DOHH2 (cell line): ENCODE data around the gene GRM2.

Experiments
- H3F3A ChIP-seq: fragments of 200-600 bp; sonication (generic), shearing (Covaris generic); 2 replicates; pipeline ENCODE4 v1.6.0; 2016; ENCODE audit warnings: antibody characterized with exemption, mild to moderate bottlenecking; ENCODE audit not compliant: control insufficient read depth, insufficient read depth
- H3K27ac ChIP-seq: fragments of 200-600 bp; sonication (generic); 2 replicates; pipeline ENCODE4 v1.5.1; 2014; ENCODE audit warnings: low read depth, mild to moderate bottlenecking, low read length, moderate library complexity
- H3K27me3 ChIP-seq: fragments of 200-600 bp; sonication (generic); 2 replicates; pipeline ENCODE4 v1.6.1; 2014; ENCODE audit warnings: mild to moderate bottlenecking, low read length, mixed read lengths; ENCODE audit not compliant: control insufficient read depth
- H3K36me3 ChIP-seq: fragments of 200-600 bp; sonication (generic); 2 replicates; pipeline ENCODE4 v1.6.1; 2014; ENCODE audit warnings: mild to moderate bottlenecking, low read length, moderate library complexity, mixed read lengths; ENCODE audit not compliant: control insufficient read depth
- H3K4me1 ChIP-seq: fragments of 200-600 bp; sonication (generic); 2 replicates; pipeline ENCODE4 v1.6.1; 2014; ENCODE audit warnings: mild to moderate bottlenecking, low read length, mixed read lengths; ENCODE audit not compliant: control insufficient read depth
- H3K4me2 ChIP-seq: fragments of 200-600 bp; sonication (generic); 2 replicates; pipeline ENCODE4 v1.6.0; 2014; ENCODE audit warnings: mild to moderate bottlenecking, low read length, moderate library complexity
- H3K4me3 ChIP-seq: fragments of 200-600 bp; sonication (generic); 2 replicates; pipeline ENCODE4 v1.5.1; 2014; ENCODE audit warnings: mild to moderate bottlenecking, low read length, mixed read lengths
- H3K79me2 ChIP-seq: fragments of 200-600 bp; sonication (generic); 2 replicates; pipeline ENCODE4 v1.6.1; 2014; ENCODE audit warnings: mild to moderate bottlenecking, low read length, mixed read lengths; ENCODE audit not compliant: control insufficient read depth
- H3K9me2 ChIP-seq: fragments of 200-600 bp; sonication (generic); replicated peaks from 2 replicates; pipeline ENCODE4 v1.6.1; 2014; ENCODE audit warnings: mild to moderate bottlenecking, low read length, mixed read lengths; ENCODE audit not compliant: control insufficient read depth
- H3K9me3 ChIP-seq: fragments of 200-600 bp; sonication (generic); 2 replicates; pipeline ENCODE4 v1.6.1; 2014; ENCODE audit warnings: antibody characterized with exemption, low read length, mixed read lengths; ENCODE audit not compliant: control insufficient read depth, insufficient read depth
- H4K20me1 ChIP-seq: fragments of 200-600 bp; sonication (generic); 2 replicates; pipeline ENCODE4 v1.6.0; 2014; ENCODE audit warnings: low read depth, mild to moderate bottlenecking, antibody characterized with exemption, low read length, moderate library complexity; ENCODE audit not compliant: control insufficient read depth, insufficient read depth
- EZH2phosphoT487 ChIP-seq: fragments of 200-600 bp; sonication (generic); IDR thresholded peaks from 2 replicates; pipeline ENCODE4 v1.6.1; 2017; ENCODE audit warnings: borderline replicate concordance, mild to moderate bottlenecking, antibody characterized with exemption, low read length, moderate library complexity, mixed read lengths
- TF ChIP-seq, protein P1 (sequence below): fragments of 200-600 bp; sonication (generic); IDR thresholded peaks from one replicate; pipeline ENCODE4 v1.5.1; 2014; ENCODE audit warnings: antibody characterized with exemption, mild to moderate bottlenecking, low read depth, low read length; ENCODE audit not compliant: poor library complexity, severe bottlenecking

Gene GRM2

DNA sequence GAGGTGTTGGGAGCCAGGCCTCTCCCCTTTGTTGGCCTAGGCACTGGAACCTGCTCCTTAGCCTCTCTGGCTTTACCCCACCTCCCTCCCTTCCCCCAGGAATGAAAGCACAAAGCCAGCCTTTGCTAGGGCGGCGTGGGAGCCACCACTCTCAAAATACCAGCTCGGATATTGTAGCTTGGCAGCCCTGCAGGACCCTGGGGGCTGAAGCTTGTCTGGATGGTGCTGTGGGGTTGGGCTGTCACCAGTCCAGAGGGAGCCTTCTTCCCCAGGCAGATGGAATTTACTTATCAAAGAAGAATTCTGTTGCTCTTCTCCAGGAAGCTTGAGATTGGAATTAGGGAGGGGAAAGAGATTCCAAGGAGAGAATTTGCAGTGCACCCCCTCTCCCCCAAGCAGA, 14.9 kb upstream of the GRM2 start:
- H3K9me3 ChIP-seq, result no peaks in the 10 kb centered on the region
- no peak overlapping the region for H3K4me2 ChIP-seq
- H3K36me3 ChIP-seq, result peaks cover 60% of the 10 kb centered on the region
- no peaks in the 10 kb centered on the region for H3K27me3 ChIP-seq
- H3K4me3 ChIP-seq, result no peak overlapping the region
- peaks cover 3% of the 10 kb centered on the region for H3K4me1 ChIP-seq
- TF ChIP-seq EZH2phosphoT487, result no peak
- TF ChIP-seq, protein P1, sequence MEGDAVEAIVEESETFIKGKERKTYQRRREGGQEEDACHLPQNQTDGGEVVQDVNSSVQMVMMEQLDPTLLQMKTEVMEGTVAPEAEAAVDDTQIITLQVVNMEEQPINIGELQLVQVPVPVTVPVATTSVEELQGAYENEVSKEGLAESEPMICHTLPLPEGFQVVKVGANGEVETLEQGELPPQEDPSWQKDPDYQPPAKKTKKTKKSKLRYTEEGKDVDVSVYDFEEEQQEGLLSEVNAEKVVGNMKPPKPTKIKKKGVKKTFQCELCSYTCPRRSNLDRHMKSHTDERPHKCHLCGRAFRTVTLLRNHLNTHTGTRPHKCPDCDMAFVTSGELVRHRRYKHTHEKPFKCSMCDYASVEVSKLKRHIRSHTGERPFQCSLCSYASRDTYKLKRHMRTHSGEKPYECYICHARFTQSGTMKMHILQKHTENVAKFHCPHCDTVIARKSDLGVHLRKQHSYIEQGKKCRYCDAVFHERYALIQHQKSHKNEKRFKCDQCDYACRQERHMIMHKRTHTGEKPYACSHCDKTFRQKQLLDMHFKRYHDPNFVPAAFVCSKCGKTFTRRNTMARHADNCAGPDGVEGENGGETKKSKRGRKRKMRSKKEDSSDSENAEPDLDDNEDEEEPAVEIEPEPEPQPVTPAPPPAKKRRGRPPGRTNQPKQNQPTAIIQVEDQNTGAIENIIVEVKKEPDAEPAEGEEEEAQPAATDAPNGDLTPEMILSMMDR, result no peak
- no peaks in the 10 kb centered on the region for H3K9me2 ChIP-seq
- H3K79me2 ChIP-seq, result peaks cover 3% of the 10 kb centered on the region; the same call in 1 of the 2 replicates
- 0 out of 2 replicates have a peak, but pooled peaks cover 4% of the 10 kb centered on the region for H4K20me1 ChIP-seq
- no peaks in the 10 kb centered on the region for H3F3A ChIP-seq
- no peak overlapping the region for H3K27ac ChIP-seq

DNA sequence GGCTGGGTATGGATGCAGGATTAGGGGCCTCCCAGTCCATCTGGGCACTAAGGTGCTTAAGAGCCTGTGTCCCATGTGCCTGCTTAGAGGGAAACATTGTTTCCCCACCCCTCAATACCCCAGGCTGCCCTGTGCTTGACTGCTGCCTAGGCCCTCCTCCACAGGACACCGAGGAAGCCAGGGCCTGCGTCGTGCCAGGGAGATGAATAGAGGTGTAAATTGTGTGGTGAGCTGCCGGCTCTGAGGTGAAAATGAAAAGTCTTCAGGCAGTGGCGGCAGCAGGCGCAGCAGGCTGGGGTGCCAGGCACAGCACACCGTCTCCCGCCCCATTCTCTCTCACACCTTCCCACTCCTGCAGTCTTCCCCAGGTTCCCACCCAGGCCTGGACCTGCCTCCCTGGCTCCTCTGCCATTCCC, 13.9 kb upstream of the GRM2 start:
- Histone ChIP-seq H3K79me2 (no peaks in the 10 kb centered on the region), H3K4me2 (no peak overlapping the region), H3F3A (no peaks in the 10 kb centered on the region), H3K36me3 (peaks cover 60% of the 10 kb centered on the region), H3K9me3 (no peaks in the 10 kb centered on the region), H3K27ac (no peak overlapping the region), H4K20me1 (0 out of 2 replicates have a peak, but pooled peaks cover 4% of the 10 kb centered on the region), H3K4me3 (no peak overlapping the region), H3K9me2 (no peaks in the 10 kb centered on the region), H3K27me3 (no peaks in the 10 kb centered on the region), H3K4me1 (no peaks in the 10 kb centered on the region)
- TF ChIP-seq, protein P1, result no peak
- TF ChIP-seq EZH2phosphoT487, result no peak

DNA sequence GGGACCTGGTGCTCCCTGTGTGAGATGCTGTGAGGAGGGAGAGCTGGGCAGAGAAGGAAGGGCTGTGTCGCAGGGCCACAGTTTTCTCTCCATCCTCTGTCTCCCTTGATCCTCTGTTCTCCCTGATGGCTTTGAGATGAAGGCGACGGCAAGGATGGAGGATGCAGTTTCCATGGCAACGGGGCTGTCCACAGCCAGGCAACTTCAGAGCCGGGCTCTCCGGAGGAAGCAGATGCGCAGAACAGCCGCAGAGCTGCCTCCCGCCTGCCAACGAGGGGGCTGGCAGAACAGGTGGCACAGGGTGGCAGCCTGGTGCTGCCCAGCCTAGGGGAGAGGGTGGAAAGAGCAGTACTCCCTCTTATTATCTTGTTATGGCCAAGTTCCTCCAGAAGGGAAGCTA, 9.9 kb upstream of the GRM2 start:
- no peaks in the 10 kb centered on the region for H3K79me2 ChIP-seq
- no peak overlapping the region for H3K27ac ChIP-seq
- H3K4me3 ChIP-seq, result no peak overlapping the region
- TF ChIP-seq, protein P1, result no peak
- no peak for TF ChIP-seq EZH2phosphoT487
- no peaks in the 10 kb centered on the region for H3K9me3 ChIP-seq
- no peaks in the 10 kb centered on the region for H3K27me3 ChIP-seq
- no peaks in the 10 kb centered on the region for H3K9me2 ChIP-seq
- no peak overlapping the region for H3K4me2 ChIP-seq
- no peaks in the 10 kb centered on the region for H3K4me1 ChIP-seq
- H3K36me3 ChIP-seq, result peaks cover 61% of the 10 kb centered on the region
- no peaks in the 10 kb centered on the region for H3F3A ChIP-seq
- H4K20me1 ChIP-seq, result 0 out of 2 replicates have a peak, but pooled peaks cover 4% of the 10 kb centered on the region
